ENCODE data around the gene GNAQ.
A peak's percentile ranks its signal among the peaks of the same experiment; 100 is the strongest.

Gene GNAQ

DNA sequence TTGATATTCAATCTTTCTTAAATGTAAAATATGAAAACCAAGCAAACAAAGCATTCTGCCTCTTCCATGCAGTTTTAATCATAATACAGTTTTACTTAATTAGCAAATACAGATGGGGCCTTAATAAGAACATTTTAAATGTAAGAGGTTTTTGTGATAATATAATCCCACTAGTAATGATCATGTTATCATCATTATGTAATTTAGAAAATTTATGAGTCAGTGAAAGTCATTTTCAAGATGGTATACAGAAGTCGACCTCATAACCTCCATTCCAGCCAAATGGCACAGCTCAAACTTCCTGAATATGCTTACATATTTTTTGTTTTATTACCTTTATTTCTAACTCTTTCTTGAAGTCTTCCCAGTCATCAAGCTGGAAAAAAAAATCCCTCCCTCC is 281.3 kb downstream of the GNAQ start:
- Histone ChIP-seq H3K27ac (ENCODE audit: low read depth, low read length) (peak overlapping the region; percentile 53), H2AFZ (ENCODE audit: low read length, unreplicated experiment) (no peak overlapping the region), H3K36me3 (ENCODE audit: insufficient read depth, low read length) (0 out of 2 replicates have a peak, but pooled peaks cover 3% of the 10 kb centered on the region), H3K27me3 (ENCODE audit: insufficient read depth, low read length) (no peaks in the 10 kb centered on the region), H3K4me3 (ENCODE audit: low read depth, low read length) (no peak overlapping the region), H3K79me2 (ENCODE audit: control insufficient read depth, insufficient read depth, low read length, unreplicated experiment) (peaks cover 12% of the 10 kb centered on the region), H3K4me1 (ENCODE audit: control insufficient read depth, insufficient read depth, low read length, unreplicated experiment) (peaks cover 47% of the 10 kb centered on the region)

DNA sequence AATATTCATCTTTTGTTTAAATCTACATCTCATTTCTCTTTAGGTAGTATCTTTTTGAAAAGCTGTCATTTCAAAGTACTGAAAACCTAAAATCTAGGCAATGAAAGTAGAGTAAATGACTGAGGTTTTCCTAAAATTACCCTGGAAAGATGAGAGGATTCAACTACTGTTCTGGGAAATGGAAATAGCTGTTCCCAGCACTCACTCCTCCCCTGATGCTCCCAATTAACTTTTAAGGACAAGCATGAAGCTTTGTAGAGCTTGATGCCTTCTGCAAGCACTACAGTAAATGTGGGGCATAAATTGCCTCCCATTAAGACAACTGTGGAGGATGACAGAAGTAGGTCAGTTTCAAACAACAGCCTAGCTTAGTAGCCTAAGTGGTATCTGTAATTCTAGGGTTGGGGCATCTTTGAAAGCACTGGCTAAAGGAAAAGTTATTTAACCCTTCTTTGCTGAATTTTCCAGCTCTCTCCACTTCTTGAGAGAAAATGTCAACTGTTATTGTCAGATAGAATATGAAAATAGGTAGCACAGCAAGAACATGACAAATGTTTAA is 283.3 kb downstream of the GNAQ start:
- Histone ChIP-seq H3K79me2 (ENCODE audit: control insufficient read depth, insufficient read depth, low read length, unreplicated experiment) (peaks cover 6% of the 10 kb centered on the region), H3K36me3 (ENCODE audit: insufficient read depth, low read length) (0 out of 2 replicates have a peak, but pooled peaks cover 2% of the 10 kb centered on the region), H3K27ac (ENCODE audit: low read depth, low read length) (no peak overlapping the region), H3K4me1 (ENCODE audit: control insufficient read depth, insufficient read depth, low read length, unreplicated experiment) (peaks cover 48% of the 10 kb centered on the region), H2AFZ (ENCODE audit: low read length, unreplicated experiment) (no peak overlapping the region), H3K4me3 (ENCODE audit: low read depth, low read length) (no peak overlapping the region), H3K27me3 (ENCODE audit: insufficient read depth, low read length) (no peaks in the 10 kb centered on the region)

DNA sequence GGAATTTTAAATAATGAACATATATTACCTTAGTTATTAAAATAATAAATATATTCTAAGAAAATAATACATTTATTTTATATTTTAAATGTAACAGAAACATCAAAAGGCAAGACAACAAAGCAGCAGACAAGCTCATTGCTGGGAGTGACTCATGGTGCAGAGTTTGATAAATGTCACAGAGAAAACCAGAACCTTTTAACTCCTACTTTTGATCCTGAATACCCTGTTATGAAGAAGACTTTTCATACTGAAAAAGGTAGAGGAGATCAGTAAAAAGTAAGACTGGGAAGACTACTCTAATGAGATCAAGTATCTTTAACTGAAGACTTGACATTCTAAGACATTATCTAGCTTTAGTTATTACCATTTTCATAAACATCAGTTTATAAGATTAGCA is 284.4 kb downstream of the GNAQ start:
- peaks cover 39% of the 10 kb centered on the region for H3K4me1 ChIP-seq (ENCODE audit: control insufficient read depth, insufficient read depth, low read length, unreplicated experiment)
- peaks cover 6% of the 10 kb centered on the region for H3K79me2 ChIP-seq (ENCODE audit: control insufficient read depth, insufficient read depth, low read length, unreplicated experiment)
- H2AFZ ChIP-seq (ENCODE audit: low read length, unreplicated experiment), result no peak overlapping the region
- H3K27ac ChIP-seq (ENCODE audit: low read depth, low read length), result no peak overlapping the region
- no peak overlapping the region for H3K4me3 ChIP-seq (ENCODE audit: low read depth, low read length)
- no peaks in the 10 kb centered on the region for H3K27me3 ChIP-seq (ENCODE audit: insufficient read depth, low read length)
- no peaks in the 10 kb centered on the region for H3K36me3 ChIP-seq (ENCODE audit: insufficient read depth, low read length)

DNA sequence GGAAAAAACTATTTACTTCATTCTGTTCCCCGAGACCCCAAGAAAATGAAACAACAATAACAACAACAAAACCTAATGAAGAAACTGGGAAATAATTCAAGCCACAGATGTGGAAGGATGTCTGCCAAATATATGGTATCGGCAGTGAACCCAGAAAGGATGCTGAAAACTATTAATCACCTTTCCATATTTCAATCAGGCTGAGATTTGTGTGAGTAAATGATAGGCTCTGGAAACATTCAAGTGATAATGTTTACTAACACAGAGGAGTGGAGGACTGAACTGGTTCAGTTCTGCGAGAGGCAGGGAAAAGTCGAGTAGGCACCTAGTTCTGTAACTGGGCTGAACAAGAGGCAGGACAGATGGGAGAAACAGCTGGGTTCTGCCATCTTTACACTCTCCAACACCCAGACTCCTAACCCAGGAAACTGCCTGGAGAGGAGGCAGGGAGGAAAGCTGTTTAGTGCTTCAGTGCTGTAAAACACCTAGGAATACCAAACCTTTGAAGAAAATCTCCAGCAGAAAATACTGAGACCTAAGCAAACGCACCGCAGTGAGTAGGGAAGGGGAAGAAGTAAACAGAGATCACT is 286.7 kb downstream of the GNAQ start:
- Histone ChIP-seq H3K4me3 (ENCODE audit: low read depth, low read length) (no peak overlapping the region), H3K36me3 (ENCODE audit: insufficient read depth, low read length) (no peaks in the 10 kb centered on the region), H3K79me2 (ENCODE audit: control insufficient read depth, insufficient read depth, low read length, unreplicated experiment) (no peaks in the 10 kb centered on the region), H3K27me3 (ENCODE audit: insufficient read depth, low read length) (no peaks in the 10 kb centered on the region), H2AFZ (ENCODE audit: low read length, unreplicated experiment) (no peak overlapping the region), H3K27ac (ENCODE audit: low read depth, low read length) (no peak overlapping the region), H3K4me1 (ENCODE audit: control insufficient read depth, insufficient read depth, low read length, unreplicated experiment) (peaks cover 18% of the 10 kb centered on the region)

DNA sequence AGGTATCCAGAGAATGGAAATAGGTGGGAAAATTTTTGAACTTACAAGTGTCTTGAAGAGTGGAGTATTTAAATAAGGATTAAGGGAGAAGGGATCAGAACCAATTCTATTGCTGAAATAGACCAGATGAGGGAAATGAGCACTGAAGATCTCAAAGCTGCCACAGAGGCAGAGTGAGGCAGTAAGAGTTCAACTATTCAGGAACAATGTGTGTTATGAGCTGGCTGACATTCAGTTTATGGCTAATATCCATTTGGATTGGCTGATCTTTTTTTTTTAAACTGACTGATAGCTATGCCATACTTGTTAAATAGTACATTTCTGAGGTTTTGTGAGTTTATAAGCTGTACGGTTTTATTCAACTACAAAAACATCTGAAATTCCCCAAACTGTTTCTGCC is 288.2 kb downstream of the GNAQ start:
- Histone ChIP-seq H3K79me2 (ENCODE audit: control insufficient read depth, insufficient read depth, low read length, unreplicated experiment) (no peaks in the 10 kb centered on the region), H2AFZ (ENCODE audit: low read length, unreplicated experiment) (no peak overlapping the region), H3K4me1 (ENCODE audit: control insufficient read depth, insufficient read depth, low read length, unreplicated experiment) (peaks cover 12% of the 10 kb centered on the region), H3K4me3 (ENCODE audit: low read depth, low read length) (no peak overlapping the region), H3K27me3 (ENCODE audit: insufficient read depth, low read length) (no peaks in the 10 kb centered on the region), H3K36me3 (ENCODE audit: insufficient read depth, low read length) (no peaks in the 10 kb centered on the region), H3K27ac (ENCODE audit: low read depth, low read length) (no peak overlapping the region)

DNA sequence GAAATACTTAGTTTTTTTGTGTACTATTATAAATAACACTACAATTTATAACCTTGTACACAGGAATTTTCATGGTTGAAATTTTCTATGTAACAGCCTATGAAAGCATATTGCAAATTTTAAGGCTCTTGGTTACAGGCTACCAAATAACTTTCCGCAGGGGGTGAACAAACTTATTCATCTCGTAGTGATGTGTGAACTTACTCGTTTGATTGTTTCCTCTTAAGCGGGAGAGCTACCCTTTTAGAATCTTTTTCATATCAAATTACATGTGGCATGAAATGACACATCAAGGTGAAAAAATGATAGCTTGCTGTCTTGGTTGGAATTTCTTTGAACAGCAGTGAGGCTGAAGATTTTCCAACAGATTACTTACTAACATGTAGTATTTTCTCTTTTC is 292.7 kb downstream of the GNAQ start:
- H3K4me3 ChIP-seq (ENCODE audit: low read depth, low read length), result no peak overlapping the region
- no peaks in the 10 kb centered on the region for H3K36me3 ChIP-seq (ENCODE audit: insufficient read depth, low read length)
- H3K27me3 ChIP-seq (ENCODE audit: insufficient read depth, low read length), result no peaks in the 10 kb centered on the region
- no peak overlapping the region for H2AFZ ChIP-seq (ENCODE audit: low read length, unreplicated experiment)
- peaks cover 10% of the 10 kb centered on the region for H3K4me1 ChIP-seq (ENCODE audit: control insufficient read depth, insufficient read depth, low read length, unreplicated experiment)
- H3K27ac ChIP-seq (ENCODE audit: low read depth, low read length), result no peak overlapping the region
- peaks cover 4% of the 10 kb centered on the region for H3K79me2 ChIP-seq (ENCODE audit: control insufficient read depth, insufficient read depth, low read length, unreplicated experiment)

DNA sequence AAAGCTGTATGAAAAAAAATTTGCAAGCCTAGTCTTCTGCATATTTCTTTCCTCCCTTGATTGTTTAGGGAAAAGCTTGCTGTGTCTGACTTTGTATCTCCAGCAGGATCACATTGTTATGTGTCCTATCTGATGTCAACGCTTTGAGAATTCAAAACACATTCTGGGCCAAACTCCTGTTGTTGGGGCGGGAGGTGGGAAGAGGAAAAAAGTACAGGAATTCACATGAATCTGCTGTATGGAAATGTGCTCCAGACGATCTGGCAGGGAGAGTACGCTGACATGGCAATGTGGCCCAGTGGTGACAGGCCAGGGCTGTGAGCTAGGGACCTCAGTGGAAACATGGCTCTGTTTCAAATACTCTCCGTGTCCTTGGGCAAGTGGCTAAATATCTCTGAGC is 296.1 kb downstream of the GNAQ start:
- Histone ChIP-seq H3K27ac (ENCODE audit: low read depth, low read length) (no peak overlapping the region), H3K36me3 (ENCODE audit: insufficient read depth, low read length) (no peaks in the 10 kb centered on the region), H3K27me3 (ENCODE audit: insufficient read depth, low read length) (no peaks in the 10 kb centered on the region), H3K4me1 (ENCODE audit: control insufficient read depth, insufficient read depth, low read length, unreplicated experiment) (peaks cover 10% of the 10 kb centered on the region), H3K79me2 (ENCODE audit: control insufficient read depth, insufficient read depth, low read length, unreplicated experiment) (peaks cover 4% of the 10 kb centered on the region), H3K4me3 (ENCODE audit: low read depth, low read length) (no peak overlapping the region), H2AFZ (ENCODE audit: low read length, unreplicated experiment) (no peak overlapping the region)

DNA sequence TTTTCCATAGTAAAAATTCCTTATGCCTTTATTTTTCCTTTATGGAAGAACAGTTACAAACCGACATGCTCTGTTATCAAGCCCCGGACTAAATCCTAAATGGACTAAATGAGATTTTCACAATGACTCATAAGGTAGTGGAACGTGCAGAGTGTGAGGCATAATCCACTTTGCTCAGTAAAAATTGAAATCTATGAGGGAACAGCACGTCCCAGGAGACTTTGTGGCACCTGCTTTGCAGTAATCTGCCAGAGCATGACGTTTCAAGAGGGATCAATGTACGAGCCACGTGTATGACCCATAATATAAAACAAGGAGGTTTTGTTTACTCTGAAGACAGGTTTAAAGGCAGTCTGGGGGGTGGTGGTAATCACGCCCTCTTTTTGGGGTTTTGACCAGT is 299.7 kb downstream of the GNAQ start:
- H3K27ac ChIP-seq (ENCODE audit: low read depth, low read length), result no peak overlapping the region
- no peak overlapping the region for H2AFZ ChIP-seq (ENCODE audit: low read length, unreplicated experiment)
- no peaks in the 10 kb centered on the region for H3K27me3 ChIP-seq (ENCODE audit: insufficient read depth, low read length)
- H3K79me2 ChIP-seq (ENCODE audit: control insufficient read depth, insufficient read depth, low read length, unreplicated experiment), result peaks cover 4% of the 10 kb centered on the region
- no peak overlapping the region for H3K4me3 ChIP-seq (ENCODE audit: low read depth, low read length)
- H3K36me3 ChIP-seq (ENCODE audit: insufficient read depth, low read length), result peaks cover 19% of the 10 kb centered on the region
- H3K4me1 ChIP-seq (ENCODE audit: control insufficient read depth, insufficient read depth, low read length, unreplicated experiment), result peaks cover 10% of the 10 kb centered on the region

DNA sequence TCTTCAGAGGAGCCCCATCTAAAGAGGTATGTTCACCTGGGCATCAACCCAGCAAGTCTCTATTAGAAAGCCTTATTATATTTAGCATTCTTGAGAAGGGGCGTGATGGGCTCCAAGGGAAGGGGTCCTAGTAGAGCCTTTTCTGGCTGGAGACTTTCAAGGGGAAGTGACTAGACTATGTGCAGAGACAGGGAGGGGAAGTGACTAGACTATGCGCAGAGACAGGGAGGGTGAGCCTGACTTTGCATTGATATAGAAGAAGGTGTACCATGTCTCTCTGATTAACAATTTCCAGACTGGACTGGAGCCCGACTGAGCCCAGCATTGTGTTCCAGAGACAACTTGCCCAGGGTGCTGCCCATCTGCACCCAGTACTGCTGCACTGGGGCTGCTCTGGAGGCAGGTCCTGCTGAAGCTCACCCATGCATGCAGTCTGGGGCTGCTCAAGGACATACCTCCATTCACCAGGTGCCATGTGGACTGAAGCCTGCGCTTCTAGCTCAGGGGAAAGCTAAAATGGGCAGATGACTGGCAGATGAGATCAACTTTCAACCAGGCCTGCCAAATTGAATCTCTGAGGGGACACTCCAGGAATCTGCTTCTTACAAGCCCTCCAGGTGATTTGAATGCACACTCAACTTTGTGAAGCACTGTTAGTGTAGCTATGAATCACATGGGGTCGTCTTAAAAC is 300.5 kb downstream of the GNAQ start:
- no peak overlapping the region for H3K27ac ChIP-seq (ENCODE audit: low read depth, low read length)
- no peaks in the 10 kb centered on the region for H3K27me3 ChIP-seq (ENCODE audit: insufficient read depth, low read length)
- H3K79me2 ChIP-seq (ENCODE audit: control insufficient read depth, insufficient read depth, low read length, unreplicated experiment), result peaks cover 3% of the 10 kb centered on the region
- H3K4me3 ChIP-seq (ENCODE audit: low read depth, low read length), result no peak overlapping the region
- peaks cover 10% of the 10 kb centered on the region for H3K4me1 ChIP-seq (ENCODE audit: control insufficient read depth, insufficient read depth, low read length, unreplicated experiment)
- H2AFZ ChIP-seq (ENCODE audit: low read length, unreplicated experiment), result no peak overlapping the region
- peaks cover 26% of the 10 kb centered on the region for H3K36me3 ChIP-seq (ENCODE audit: insufficient read depth, low read length)

DNA sequence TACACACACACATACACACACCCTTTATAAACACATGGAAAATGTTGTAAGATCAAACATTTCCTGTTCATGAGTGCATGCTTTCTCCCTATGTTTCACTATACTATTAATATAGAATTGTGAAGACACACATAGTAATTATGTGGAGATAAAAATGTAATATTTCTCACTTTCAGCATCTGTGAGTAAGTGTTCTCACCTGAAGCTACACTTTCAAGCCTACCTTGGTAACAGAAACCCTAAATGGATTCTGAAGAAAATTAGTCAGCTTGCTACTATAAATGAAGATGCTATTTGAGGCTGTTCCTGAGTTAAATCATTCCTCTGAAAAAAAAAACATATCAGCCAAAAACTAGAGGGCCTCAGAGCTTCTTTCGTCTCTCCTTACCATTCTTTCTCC is 302.4 kb downstream of the GNAQ start:
- Histone ChIP-seq H3K27me3 (ENCODE audit: insufficient read depth, low read length) (no peaks in the 10 kb centered on the region), H3K79me2 (ENCODE audit: control insufficient read depth, insufficient read depth, low read length, unreplicated experiment) (no peaks in the 10 kb centered on the region), H3K4me1 (ENCODE audit: control insufficient read depth, insufficient read depth, low read length, unreplicated experiment) (no peaks in the 10 kb centered on the region)

DNA sequence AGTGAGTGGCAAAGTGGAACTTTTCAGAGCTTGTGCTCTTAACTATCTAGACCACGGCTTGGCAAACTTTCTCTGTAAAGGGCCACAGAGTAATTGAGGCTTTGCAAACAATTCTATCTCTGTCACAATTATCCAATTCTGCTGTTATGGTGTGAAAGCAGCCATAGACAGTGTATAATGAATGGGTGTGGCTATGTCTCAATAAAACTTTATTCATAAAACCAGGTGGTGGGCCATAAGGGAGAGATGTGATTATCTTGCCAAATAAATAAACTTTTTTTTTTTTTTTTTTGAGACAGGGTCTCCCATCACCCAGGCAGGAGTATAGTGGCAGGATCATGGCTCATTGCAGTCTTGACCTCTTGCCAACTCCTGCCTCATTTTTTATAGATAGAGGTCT is 304.8 kb downstream of the GNAQ start:
- no peaks in the 10 kb centered on the region for H3K4me1 ChIP-seq (ENCODE audit: control insufficient read depth, insufficient read depth, low read length, unreplicated experiment)
- H3K36me3 ChIP-seq (ENCODE audit: insufficient read depth, low read length), result peaks cover 47% of the 10 kb centered on the region
- no peak overlapping the region for H2AFZ ChIP-seq (ENCODE audit: low read length, unreplicated experiment)

More for the DNA sequence above, 302.4 kb downstream of the GNAQ start:
- no peak overlapping the region for H2AFZ ChIP-seq (ENCODE audit: low read length, unreplicated experiment)
- peaks cover 37% of the 10 kb centered on the region for H3K36me3 ChIP-seq (ENCODE audit: insufficient read depth, low read length)
- H3K27ac ChIP-seq (ENCODE audit: low read depth, low read length), result no peak overlapping the region
- no peak overlapping the region for H3K4me3 ChIP-seq (ENCODE audit: low read depth, low read length)

More for the DNA sequence above, 304.8 kb downstream of the GNAQ start:
- Histone ChIP-seq H3K79me2 (ENCODE audit: control insufficient read depth, insufficient read depth, low read length, unreplicated experiment) (no peaks in the 10 kb centered on the region), H3K4me3 (ENCODE audit: low read depth, low read length) (no peak overlapping the region), H3K27me3 (ENCODE audit: insufficient read depth, low read length) (no peaks in the 10 kb centered on the region), H3K27ac (ENCODE audit: low read depth, low read length) (no peak overlapping the region)

Measured in ACC112 (cell line).